ENCODE measurements around the gene LAIR1.

GRCh38 chr19:54339646-54340358 is 24.9 kb downstream of the LAIR1 start:
- TF ChIP-seq POLR2AphosphoS5 (IDR thresholded peaks at IDR 0.05; ENCODE audit: low read depth, low read length) (no peak), POLR2A (IDR thresholded peaks at IDR 0.05; ENCODE audit: low read depth, low read length) (no peak), TAF1 (IDR thresholded peaks at IDR 0.05; ENCODE audit: low read depth, low read length) (no peak)

Data from GM12891 (cell line).